SKM-1 treated with dmso at 0.1 percent for 144 hours (cell line): ENCODE results near the gene VAMP4.
A peak's percentile ranks its signal among the peaks of the same experiment; 100 is the strongest.
"Not testable (repeated sequence)": the region's sequence is repeated elsewhere in the genome, so short reads cannot be mapped to it uniquely, and the experiment has no call there.

Experiments
- DNase-seq: peaks from one replicate; lab custom pipeline; 2025; ENCODE audit not compliant: unreplicated experiment; lab: John Stamatoyannopoulos, UW

VAMP4 gene

DNA sequence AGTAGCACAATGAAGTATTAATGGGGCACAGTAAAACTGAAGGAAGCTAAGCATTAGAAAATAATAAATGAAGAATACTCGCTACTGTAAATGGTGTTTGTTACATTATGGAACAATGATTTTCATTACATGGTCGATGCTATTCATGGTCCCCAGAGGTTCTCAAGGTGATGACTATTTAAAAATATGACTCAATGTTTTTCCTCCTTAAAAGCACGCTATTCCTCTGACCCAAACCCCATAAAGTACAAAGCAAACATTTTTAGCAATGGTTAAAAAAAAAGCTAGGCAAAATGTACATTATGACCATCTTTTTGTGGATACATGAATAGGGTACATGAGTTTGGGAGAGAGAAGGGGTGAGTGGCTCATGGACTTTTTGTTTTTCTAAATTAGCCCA, 34.3 kb downstream of the VAMP4 start:
- no peak for DNase-seq

DNA sequence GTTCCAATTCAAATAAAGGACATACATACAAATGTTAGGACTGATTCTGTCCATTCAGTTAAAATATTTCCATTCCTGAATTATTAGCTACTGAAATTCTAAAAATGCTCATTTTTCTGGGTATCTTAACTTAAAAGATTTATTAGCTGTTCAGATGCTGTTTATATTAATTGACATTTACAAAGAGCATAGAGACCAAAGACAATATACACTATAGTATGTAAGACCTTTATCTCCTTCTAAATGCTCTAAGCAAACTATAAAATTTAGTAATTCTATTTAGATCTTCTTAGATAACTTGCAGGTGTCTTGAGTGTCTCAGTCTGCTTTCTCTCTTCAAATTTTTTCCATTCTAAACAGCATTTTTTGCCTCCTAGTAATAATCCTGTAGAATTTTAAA, 39.3 kb downstream of the VAMP4 start:
- DNase-seq: no peak

DNA sequence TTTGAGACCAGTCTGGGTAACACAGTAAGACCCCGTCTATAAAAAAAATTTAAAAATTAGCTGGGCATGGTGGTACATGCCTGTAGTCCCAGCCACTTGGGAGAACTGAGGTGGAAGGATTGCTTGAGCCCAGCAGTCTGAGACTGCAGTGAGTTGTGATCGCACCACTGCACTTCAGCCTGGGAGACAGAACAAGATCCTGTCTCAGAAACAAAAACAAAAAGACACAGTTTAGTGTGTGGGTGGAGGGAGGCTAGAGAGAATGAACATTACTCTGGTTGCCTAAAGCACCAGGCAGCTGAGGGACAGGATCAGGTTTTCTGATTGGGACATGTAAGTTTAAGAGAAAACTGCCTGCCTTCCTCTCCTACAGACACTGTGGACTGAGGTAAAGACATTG, 42.3 kb downstream of the VAMP4 start:
- DNase-seq: no peak

DNA sequence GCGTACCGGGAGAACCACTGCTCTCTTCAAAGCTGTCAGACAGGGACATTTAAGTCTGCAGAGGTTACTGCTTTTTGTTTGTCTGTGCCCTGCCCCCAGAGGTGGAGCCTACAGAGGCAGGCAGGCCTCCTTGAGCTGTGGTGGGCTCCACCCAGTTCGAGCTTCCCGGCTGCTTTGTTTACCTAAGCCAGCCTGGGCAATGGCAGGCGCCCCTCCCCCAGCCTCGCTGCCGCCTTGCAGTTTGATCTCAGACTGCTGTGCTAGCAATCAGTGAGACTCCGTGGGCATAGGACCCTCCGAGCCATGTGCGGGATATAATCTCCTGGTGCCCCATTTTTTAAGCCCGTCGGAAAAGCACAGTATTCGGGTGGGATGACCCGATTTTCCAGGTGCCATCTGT, 46.1 kb downstream of the VAMP4 start:
- not testable (repeated sequence) for DNase-seq

DNA sequence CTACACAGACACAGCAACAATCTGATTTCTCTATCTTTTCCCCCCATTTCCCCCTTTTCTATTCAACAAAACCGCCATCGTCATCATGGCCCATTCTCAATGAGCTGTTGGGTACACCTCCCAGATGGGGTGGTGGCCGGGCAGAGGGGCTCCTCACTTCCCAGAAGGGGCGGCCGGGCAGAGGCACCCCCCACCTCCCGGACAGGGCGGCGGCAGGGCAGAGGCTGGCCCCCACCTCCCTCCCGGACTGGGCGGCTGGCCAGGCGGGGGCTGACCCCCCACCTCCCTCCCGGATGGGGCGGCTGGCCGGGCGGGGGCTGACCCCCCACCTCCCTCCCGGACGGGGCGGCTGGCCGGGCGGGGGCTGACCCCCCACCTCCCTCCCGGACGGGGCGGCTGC, 48.3 kb downstream of the VAMP4 start:
- not testable (repeated sequence) for DNase-seq

DNA sequence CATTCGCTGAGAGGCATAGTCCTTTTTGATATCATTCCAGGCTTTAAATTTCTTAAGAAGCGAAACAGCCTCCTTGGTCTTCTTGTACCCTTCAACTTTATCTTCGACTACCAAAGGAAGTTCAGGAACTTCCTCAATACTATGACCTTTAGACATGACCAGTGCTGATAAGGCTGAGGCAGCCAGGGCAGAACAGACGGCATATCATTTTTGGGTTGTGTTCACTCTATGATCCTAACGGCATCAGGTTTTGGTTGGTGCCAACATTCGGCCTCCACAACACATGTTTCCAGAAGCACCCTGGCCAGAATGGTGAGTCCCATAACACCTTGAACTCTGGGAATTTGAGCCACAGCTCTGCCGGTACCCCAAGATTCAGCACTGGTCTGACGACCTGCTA, 58.0 kb downstream of the VAMP4 start:
- no peak for DNase-seq

DNA sequence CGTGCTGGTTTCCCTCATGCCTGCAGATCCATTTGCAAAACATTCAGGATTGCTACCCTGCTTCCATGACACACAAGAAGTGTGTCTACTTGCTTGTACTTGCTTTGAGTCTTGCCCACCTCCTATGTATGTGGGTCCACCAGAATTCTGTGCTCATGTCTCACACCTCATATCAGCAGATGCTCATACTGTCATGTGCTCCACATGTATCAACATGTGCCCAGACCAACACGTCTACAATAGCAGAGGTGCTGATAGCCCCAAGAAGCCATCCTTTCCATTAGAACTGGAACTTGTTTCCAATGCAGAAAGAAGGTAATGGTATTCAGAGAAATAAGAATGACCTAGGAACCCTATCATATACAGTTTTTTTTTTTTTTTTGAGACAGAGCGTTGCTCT, 61.5 kb downstream of the VAMP4 start:
- no peak for DNase-seq

DNA sequence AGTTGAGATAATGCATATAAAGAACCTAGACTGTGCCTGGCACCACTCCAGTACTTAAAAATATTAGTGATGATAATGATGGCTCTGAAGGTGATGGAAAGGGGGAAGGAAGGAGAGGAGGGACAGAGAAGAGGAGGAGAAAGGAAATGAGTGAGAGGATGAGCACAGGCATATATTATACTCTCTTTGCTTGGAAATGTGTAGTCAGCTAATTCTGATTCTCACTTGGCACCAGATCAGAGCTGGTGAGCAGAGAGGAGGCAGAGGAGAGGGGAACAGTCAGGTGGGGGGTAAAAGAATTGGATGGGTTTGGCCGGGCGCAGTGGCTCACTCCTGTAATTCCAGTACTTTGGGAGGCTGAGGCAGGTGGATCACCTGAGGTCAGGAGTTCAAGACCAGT, 65.0 kb downstream of the VAMP4 start:
- DNase-seq: no peak

DNA sequence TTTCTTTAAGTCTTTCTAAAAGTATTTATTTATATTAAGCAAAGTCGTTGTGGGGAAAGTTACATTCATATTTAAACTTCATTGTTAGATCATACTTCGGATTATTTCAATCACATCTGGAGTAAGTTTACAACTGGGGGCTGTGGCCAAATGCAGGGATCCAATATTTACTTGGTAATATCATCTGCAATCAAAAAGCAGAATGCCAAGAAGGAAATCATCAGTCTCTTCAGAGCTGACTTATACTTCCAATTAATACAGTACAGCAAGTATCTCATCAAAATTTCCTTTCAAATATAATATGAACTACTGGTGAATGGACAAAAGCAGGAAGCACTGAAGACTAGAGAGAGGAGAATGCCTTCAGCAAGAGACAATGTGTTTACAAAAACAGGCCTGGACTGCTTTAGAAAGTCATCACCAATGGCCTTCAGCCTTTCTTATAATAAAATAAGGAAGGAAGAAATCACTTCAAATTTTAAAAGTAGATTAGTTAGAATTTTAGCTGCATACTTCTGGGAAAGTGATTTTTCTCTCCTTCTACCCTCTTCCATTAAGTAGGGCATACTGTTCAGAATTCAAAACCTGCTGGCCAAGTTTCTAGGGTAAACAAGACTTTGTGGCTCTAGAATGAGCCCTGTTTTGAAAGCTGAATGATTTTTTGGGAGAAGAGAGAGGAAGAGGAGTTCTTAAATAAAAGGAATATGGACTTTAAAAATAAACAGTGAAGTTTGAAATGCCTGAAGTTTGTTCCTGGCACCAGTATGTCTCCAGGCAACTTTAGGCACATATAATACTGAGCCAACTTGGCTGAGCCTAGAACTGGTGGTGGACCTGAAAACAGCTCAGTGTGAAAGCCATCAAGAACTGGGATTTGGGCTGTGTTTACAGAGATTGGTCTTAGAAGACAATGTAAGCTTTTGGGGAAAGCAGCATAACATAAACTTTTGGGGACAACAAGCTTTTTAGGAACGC, 67.1 kb downstream of the VAMP4 start:
- no peak for DNase-seq

DNA sequence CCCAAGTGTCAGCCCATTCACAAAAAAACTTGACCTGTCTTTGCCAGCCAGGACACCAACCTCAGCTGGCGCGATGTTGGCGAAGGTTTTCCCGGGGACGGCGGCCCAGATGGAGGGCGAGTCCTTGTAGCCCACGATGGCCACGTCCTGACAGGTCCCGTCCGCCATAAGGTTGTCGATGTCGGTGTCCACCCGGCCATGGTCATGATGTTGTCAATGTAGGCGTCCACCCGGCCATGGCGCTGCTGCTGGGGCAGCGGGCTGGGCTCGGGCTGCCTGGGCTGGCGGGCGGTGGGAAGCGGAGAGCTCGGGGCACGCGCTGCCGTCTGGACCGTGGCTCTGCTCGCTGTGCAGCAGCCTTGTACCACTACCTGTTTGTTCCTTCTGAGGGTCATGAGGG, 71.1 kb downstream of the VAMP4 start:
- DNase-seq: no peak

DNA sequence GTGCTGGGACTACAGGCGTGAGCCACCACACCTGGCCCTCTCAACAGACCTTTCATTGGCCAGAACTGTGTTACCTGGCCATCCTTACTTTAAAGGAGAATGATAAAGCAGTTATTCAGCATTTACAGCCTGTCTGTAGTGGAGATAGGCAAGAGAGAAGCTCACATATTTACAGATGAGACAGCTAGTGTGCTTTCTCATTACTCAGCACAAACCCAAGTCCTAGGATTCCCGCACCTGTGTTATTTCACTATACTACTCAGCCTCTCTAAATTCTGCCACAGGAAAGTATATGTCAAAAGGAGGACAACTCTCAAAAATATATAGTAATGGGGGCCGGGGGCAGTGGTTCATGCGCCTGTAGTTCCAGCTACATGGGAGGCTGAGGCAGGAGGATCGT, 73.5 kb downstream of the VAMP4 start:
- DNase-seq: no peak

DNA sequence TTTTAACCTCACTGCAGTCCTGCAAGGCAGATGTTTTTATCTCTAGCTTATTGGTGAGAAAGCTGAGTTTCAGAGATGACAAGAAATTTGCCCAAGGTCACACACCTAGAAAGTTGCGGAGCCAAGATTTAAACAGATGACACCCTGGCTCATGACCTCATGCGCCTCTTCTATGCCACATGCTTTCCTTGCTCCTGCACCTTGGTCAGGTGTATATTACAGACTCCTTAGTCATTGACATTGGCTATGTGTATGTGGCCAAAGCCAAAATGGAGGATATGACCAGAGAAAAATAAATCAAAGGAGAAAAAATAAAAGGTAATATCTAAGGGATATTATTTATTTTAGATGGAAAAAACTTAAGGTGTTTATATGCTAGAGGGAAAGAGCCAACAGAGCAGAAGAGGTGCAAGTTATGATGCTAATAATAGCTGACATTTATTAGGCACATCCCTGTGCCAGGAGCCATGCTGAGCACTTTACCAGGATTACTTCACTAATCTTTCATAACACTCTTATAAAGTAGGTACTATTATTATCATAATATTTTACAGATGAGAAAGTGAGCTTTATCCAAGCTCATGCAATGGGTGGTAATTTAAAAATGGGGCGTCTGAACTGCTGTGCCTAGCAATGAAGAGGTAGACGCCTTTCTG, 75.6 kb downstream of the VAMP4 start:
- DNase-seq: no peak

DNA sequence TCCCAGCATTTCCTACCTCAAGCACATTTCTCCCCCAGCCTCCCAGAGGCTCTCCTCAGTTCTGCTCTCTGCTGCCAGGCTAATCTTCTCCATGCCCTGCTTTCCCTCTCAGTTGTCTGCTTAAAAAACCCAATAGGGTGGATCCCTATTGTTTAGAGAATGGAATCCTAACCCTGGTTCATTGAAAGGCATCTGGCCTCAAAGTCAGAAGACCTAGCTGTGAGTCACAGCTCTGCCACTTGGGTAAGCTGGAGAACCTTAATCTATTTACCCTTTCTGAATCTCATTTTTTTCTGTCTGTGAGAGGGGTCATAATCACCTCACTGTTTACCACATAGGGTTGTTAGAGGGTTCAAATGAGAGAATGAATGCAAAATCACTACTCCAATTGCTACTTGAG, 76.9 kb downstream of the VAMP4 start:
- no peak for DNase-seq

DNA sequence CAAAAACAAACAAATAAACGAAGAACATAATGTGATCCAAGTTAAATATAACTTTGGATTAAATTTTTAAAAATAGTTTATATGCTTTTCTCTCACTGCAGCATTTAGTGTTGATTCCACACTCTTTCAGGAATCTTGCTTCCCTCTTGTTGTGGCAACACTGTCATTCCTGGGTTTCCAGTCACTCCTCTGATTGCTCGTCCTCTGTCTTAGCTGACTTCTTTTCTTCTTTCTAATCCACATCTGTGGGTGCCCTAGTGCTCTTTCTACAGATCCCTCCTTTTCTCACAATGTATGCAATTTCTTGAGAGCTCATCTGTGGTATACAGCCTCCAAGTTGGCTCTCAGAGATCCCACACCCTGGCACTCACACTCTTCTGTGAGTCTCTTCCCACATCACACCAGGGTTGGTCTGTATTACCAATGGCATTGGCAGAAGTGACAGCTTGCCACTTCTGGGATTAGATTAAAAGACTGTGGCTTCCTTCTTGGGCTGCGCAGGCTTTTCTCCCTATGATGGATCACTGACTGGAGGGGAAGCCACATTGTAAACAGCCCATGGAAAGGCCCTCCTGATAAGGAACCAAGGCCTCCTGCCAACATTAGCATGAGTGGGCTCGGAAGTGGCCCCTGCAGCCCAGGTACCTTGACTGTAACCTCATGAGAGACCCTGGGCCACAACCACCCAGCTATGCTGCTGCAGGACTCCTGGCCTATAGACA, 77.8 kb downstream of the VAMP4 start:
- DNase-seq: no peak

DNA sequence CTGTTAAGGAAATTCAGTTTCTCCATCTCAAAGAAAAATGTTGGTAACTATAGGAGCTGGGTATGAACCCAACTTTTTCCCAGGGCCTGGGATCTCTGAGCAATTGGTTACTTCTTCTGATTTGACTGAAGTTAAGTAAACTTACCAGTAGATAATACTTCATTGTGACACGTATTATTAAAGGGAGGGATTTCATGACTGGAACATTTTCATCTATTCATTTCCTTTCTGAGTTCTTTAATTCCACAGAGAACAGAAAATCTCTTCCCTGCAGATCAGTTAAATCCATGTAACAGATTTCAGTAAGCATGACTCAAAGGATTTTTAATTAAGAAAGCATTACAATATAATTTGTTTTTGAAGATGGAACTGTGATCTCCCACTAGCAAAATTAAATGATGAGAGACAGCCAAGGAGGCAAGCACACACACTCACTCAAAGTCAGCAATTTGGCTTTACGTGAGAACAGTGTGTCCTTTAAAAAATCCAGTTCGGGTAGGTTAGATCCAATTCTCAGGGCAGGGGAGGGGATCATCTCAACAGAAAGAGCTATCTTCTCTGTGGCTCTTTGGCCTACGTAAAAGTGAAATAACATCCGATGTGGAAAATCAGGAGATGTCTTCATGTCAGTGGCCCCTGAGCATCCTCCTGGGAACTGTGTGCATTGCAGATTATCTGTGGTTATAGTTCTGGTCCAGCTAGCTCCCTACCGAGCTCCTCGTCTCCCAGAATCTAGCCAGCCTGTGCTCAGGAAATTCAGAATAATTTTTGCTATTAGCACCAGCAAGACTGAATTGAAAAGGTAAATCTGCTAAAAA, 78.6 kb downstream of the VAMP4 start:
- DNase-seq: no peak

DNA sequence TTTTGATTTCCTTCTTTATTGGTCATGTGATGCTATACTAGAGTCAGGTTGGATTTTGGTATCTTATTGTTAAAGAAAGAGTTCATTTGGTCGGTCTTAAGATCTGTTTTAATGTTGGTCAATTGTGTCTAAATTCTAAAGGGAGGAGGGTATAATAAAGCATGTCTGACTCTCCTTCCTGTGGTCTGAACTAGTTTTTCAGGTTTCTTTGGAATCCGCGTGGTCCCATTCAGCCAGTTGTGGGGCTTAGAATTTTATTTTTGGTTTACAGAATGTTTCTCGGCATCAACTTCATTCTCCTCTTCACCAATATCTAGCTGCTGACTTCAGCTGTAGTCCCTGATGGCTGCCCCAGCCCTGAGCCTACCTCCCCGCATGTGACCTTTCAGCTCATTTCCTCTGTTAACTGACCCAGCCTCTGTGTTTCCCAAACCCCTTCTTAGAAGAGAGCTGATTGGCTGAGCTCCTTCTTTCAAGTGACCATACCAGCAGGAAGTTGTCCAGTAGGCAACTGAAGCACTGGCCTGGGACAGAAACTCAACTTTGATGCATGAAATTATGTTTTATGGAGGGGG, 80.7 kb downstream of the VAMP4 start:
- no peak for DNase-seq

DNA sequence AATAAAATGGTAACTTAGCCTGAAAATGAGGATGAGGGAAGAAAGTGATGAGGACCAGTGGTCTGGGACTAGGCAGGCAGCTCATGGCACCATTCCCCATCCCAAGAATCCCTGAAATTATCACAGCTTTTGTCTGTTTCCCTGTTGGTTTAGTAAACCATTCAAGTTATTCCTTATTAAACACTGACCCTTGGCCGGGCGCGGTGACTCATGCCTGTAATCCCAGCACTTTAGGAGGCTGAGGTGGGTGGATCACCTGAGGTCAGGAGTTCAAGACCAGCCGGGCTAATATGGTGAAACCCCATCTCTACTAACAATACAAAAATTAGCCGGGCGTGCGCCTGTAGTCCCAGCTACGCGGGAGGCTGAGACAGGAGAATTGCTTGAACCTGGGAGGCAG, 85.7 kb downstream of the VAMP4 start:
- not testable (repeated sequence) for DNase-seq

DNA sequence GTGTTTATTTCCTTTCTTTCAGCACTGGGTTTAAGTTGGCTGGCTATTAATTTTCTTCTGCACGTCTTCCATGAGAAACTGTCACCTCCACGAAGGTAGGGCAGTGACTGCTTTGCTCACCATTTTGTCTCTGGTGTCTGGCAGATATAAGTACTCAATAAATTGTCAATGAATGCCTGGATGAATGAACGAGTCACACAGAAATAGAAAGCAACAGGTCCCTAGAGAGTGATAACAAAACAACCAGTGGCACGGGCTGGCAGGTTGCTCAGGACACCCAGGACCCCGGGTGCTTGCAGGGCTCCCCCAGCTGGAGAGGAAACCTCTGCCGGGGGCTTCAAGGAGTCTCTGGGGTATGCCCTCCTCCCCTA, 86.1 kb downstream of the VAMP4 start:
- no peak for DNase-seq

DNA sequence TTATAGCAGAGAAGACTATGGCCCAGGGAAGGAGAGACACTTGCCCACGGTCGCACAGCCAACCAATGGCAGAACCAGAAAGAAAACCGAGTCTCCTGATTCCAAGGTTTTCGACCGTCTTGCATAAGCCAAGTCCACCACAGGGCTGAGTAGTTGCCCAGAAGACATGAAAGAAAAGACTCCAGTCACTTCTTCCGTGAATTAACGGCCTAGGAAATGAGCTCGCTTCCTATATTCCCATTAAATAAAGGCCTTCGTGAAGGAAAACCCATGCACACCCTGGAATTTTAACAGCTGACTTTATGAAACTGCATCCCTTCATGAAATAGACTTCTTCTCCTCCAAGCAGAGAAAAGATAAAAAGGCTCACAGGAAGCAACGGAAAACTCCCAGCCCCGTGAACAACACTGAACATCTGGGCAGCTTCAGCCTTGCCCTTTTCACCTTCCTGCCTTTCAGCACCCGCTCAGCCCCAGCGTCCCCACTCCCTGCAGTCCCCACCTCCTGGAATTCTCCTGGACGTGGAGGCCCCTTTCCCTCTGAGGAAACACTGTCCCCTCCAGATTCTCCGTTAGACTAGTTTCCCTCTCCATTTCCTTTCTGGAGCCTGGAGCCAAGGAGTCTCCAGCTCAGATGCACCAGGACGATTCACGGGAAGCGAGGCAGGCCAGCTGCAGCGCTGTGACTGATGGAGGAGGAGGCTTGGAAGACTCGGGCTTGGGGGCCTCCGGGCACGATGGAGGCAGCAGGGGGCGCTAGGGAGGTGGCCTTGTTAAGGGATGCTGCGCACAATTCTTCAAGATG, 86.7 kb downstream of the VAMP4 start:
- peak; percentile 52 for DNase-seq
